GM12878 (cell line): ENCODE results near the gene SHROOM3. TPM values are rescaled to one million over a fixed set of nuclear protein-coding genes. Genes with fewer than 3 reads are reported as not detected.
A peak's percentile ranks its signal among the peaks of the same experiment; 100 is the strongest.

ENCODE experiments used
- ATAC-seq: fragments of 200-7000 bp; cut with Tn5 transposase; 3 replicates; pipeline ENCODE4 v1.9.1; 2020; ENCODE audit warnings: mild to moderate bottlenecking, moderate library complexity
- BruUV-seq: library from RNA; stranded (reverse); fragments of 400-500 nt; replicated peaks from 2 replicates; lab custom pipeline; 2021; lab: Mats Ljungman, UMichigan
- CTCF ChIA-PET: fragments of 300-600 bp; sonication (Branson Sonifier 250); formaldehyde crosslinking; extraction: SDS; loops from one replicate; lab custom pipeline; 2021; ENCODE audit warnings: inconsistent platforms; lab: Yijun Ruan, JAX
- POLR2A ChIA-PET: fragments of 350-600 bp; formaldehyde crosslinking; extraction: SDS; loops from one replicate; lab custom pipeline; 2021; ENCODE audit warnings: inconsistent platforms; lab: Charles Lee
- RAD21 ChIA-PET: fragments of 300-600 bp; sonication (Branson Sonifier 250); formaldehyde crosslinking; loops from one replicate; lab custom pipeline; 2023; ENCODE audit warnings: antibody characterized with exemption; ENCODE audit not compliant: unreplicated experiment; lab: Charles Lee
- SMC1A ChIA-PET: fragments of 300-600 bp; sonication (Branson Sonifier 250); formaldehyde crosslinking; loops from one replicate; lab custom pipeline; 2023; ENCODE audit not compliant: unreplicated experiment, uncharacterized antibody; lab: Charles Lee
- DNase-seq: peaks from one replicate; pipeline ENCODE4 v3.0.0-alpha.2; 2011; ENCODE audit warnings: low read depth, low spot score
- FAIRE-seq: peaks from 3 replicates; lab custom pipeline; 2011; peaks lifted over from hg19 to GRCh38; lab: Jason Lieb, UNC
- H2AFZ ChIP-seq: 2 replicates; pipeline ENCODE4 v1.6.0; 2011; ENCODE audit warnings: low read depth, low read length, control low read depth; ENCODE audit not compliant: control insufficient read depth
- H3K27ac ChIP-seq: 2 replicates; pipeline ENCODE4 v1.5.1; 2011; ENCODE audit warnings: control low read depth; ENCODE audit not compliant: control insufficient read depth, insufficient read depth
- H3K27me3 ChIP-seq, 2 experiments: replicated peaks in 1 of 2; 2 replicates each; pipeline versions ENCODE4 v1.6.0 to v1.6.1; 2011; ENCODE audit warnings: low read length in 1 of 2; ENCODE audit not compliant: control insufficient read depth in 2 of 2, insufficient read depth in 2 of 2
- H3K36me3 ChIP-seq, 2 experiments: 2 replicates each; pipeline ENCODE4 v1.5.1; 2011; ENCODE audit warnings: low read length in 1 of 2; ENCODE audit not compliant: control insufficient read depth in 2 of 2, insufficient read depth in 2 of 2
- H3K4me1 ChIP-seq: 2 replicates; pipeline ENCODE4 v1.6.1; 2011; ENCODE audit warnings: mild to moderate bottlenecking, low read length, moderate library complexity, mixed read lengths; ENCODE audit not compliant: control insufficient read depth, insufficient read depth
- H3K4me2 ChIP-seq: 2 replicates; pipeline ENCODE4 v1.6.0; 2011; ENCODE audit warnings: control low read depth; ENCODE audit not compliant: control insufficient read depth, insufficient read depth
- H3K4me3 ChIP-seq: fragments of 200-600 bp; sonication (generic); 2 replicates; pipeline ENCODE4 v1.5.1; 2016
- H3K79me2 ChIP-seq: 2 replicates; pipeline ENCODE4 v1.6.0; 2011; ENCODE audit warnings: low read length; ENCODE audit not compliant: control insufficient read depth, insufficient read depth
- H3K9ac ChIP-seq: 2 replicates; pipeline ENCODE4 v1.8.0; 2011; ENCODE audit warnings: low read length, control low read depth, mixed read lengths; ENCODE audit not compliant: control insufficient read depth, insufficient read depth
- H3K9me3 ChIP-seq: replicated peaks from 3 replicates; pipeline ENCODE4 v1.5.1; 2011; ENCODE audit warnings: mild to moderate bottlenecking, low read length; ENCODE audit not compliant: control insufficient read depth, insufficient read depth
- H4K20me1 ChIP-seq: 2 replicates; pipeline ENCODE4 v1.6.0; 2011; ENCODE audit not compliant: control insufficient read depth, insufficient read depth
- CHD1 ChIP-seq: IDR thresholded peaks from 2 replicates; pipeline ENCODE4 v1.6.1; 2012; ENCODE audit warnings: low read depth, low read length, improper control_type of control experiment
- EZH2 ChIP-seq: IDR thresholded peaks from 2 replicates; pipeline ENCODE4 v1.6.1; 2012; ENCODE audit warnings: low read depth, mild to moderate bottlenecking, control low read depth, inconsistent platforms, low read length, borderline replicate concordance; ENCODE audit not compliant: control insufficient read depth
- HDAC6 ChIP-seq: fragments of 200-600 bp; sonication (generic); IDR thresholded peaks from one replicate; pipeline ENCODE4 v1.8.0; 2017; ENCODE audit warnings: antibody characterized with exemption; ENCODE audit not compliant: unreplicated experiment
- HSF1 ChIP-seq: fragments of 150-350 bp; IDR thresholded peaks from 2 replicates; pipeline ENCODE4 v1.6.1; 2014; ENCODE audit warnings: mild to moderate bottlenecking, low read depth, low read length
- IKZF2 ChIP-seq, 2 experiments: fragments of 450-650 bp; IDR thresholded peaks; 2 replicates each; pipeline ENCODE4 v1.6.1; 2017; ENCODE audit warnings: mild to moderate bottlenecking in 2 of 2, moderate library complexity in 2 of 2
- MTA2 ChIP-seq: fragments of 450-650 bp; IDR thresholded peaks from 2 replicates; pipeline ENCODE4 v1.6.1; 2016; ENCODE audit warnings: low read depth, mild to moderate bottlenecking, moderate library complexity
- POLR2AphosphoS5 ChIP-seq: IDR thresholded peaks from 2 replicates; pipeline ENCODE4 v1.6.1; 2011; ENCODE audit warnings: mild to moderate bottlenecking, low read length, inconsistent platforms
- USF1 ChIP-seq: IDR thresholded peaks from 2 replicates; pipeline ENCODE4 v1.6.1; 2011; ENCODE audit warnings: borderline replicate concordance, low read depth, mild to moderate bottlenecking, moderate library complexity, mixed read lengths, low read length; ENCODE audit not compliant: insufficient read depth; ENCODE audit errors: extremely low read length
- ZBTB4 ChIP-seq: fragments of 450-650 bp; formaldehyde crosslinking; IDR thresholded peaks from 2 replicates; pipeline ENCODE4 v1.4.0; 2022; ENCODE audit warnings: mild to moderate bottlenecking, moderate library complexity
- ZNF24 ChIP-seq: fragments of 450-650 bp; IDR thresholded peaks from 2 replicates; pipeline ENCODE4 v1.6.1; 2017; ENCODE audit warnings: antibody characterized with exemption, mild to moderate bottlenecking
- ZNF592 ChIP-seq: fragments of 450-650 bp; IDR thresholded peaks from 2 replicates; pipeline ENCODE4 v1.6.1; 2017; ENCODE audit warnings: mild to moderate bottlenecking, moderate library complexity
- WGBS: methylation state at CpG from one replicate; pipeline ENCODE4 v1.1.6; 2016; ENCODE audit warnings: low lambda C conversion rate; ENCODE audit not compliant: insufficient replicate concordance, insufficient coverage; ENCODE audit errors: missing lambda C conversion rate; 5-methylcytosine and 5-hydroxymethylcytosine counted together
- in situ Hi-C: fragments of 300-500 bp; cut with MboI; formaldehyde crosslinking; loops from 9 replicates; pipeline ENCODE4 v1.14.3; 2018; ENCODE audit warnings: mixed read lengths
- intact Hi-C: fragments of 100-400 bp; cut with micrococcal nuclease; formaldehyde crosslinking; loops from one replicate; pipeline ENCODE4 v1.14.2; 2022; ENCODE audit not compliant: unreplicated experiment
- polyA plus RNA-seq, 11 experiments: library from polyadenylated mRNA; depleted of rRNA in 4 of 11; unstranded in 6 of 11; stranded (reverse) in 5 of 11; fragments of >200 nt; fragmentation: Nextera tagmentation in 4 of 11; fragmentation: Illumina TruSeq in 1 of 11; extraction: Ambion mirVana in 4 of 11; extraction: Trizol in 1 of 11; gene quantifications; 1 replicate in 1 of 11; 2 replicates in 10 of 11; pipeline versions ENCODE4 v1.2.1 to v1.2.3, GENCODE V29; 2011 to 2016; ENCODE audit warnings: inconsistent platforms in 2 of 11, missing spikeins in 2 of 11, low read depth in 1 of 11
- total RNA-seq, 4 experiments: library from RNA; depleted of rRNA in 3 of 4; stranded (reverse); fragments of >200 nt in 3 of 4; fragmentation: Illumina TruSeq in 1 of 4; extraction: Trizol in 1 of 4; gene quantifications; 2 replicates each; pipeline versions ENCODE4 v1.2.1 to v1.2.3, GENCODE V29; 2013 to 2021

SHROOM3 gene
- total and polyA plus RNA-seq, 10 of the 15 experiments (the other 5 are each of a cell fraction or from before 2014, with no cell fraction given): under 0.01 to 0.29 (median 0.08) TPM; not detected in 1

- TF ChIP-seq ZBTB4 (no peak), ZNF24 (no peak), MTA2 (no peak), IKZF2 (IDR thresholded peaks at IDR 0.05) (no peak)
Measured at GRCh38 chr4:76657443-76657842, 222.4 kb downstream of the SHROOM3 start (continued).

GRCh38 chr4:76658231-76659102 is 223.4 kb downstream of the SHROOM3 start:
- ChIA-PET RAD21 (no interaction called here), CTCF (no interaction called here), SMC1A (no interaction called here), POLR2A (no interaction called here)
- 14% methylated on average over 3 of the region's 3 CpGs for WGBS
- Histone ChIP-seq H2AFZ (no peak overlapping the region), H3K27me3 (no peaks in the 10 kb centered on the region), H3K4me3 (no peak overlapping the region), H4K20me1 (no peaks in the 10 kb centered on the region), H3K9ac (no peak overlapping the region), H3K79me2 (no peaks in the 10 kb centered on the region), H3K36me3 (no peaks in the 10 kb centered on the region), H3K4me1 (no peaks in the 10 kb centered on the region), H3K27ac (no peak overlapping the region), H3K9me3 (no peaks in the 10 kb centered on the region), H3K4me2 (no peak overlapping the region)
- in situ Hi-C loops (no loop called here), intact Hi-C loops (no loop called here)
- DNase-seq (no peak), ATAC-seq (no peak), FAIRE-seq (peak; percentile 49)
- no TSS peak for BruUV-seq
- TF ChIP-seq HSF1 (no peak), CHD1 (no peak), ZNF592 (no peak), USF1 (no peak), POLR2AphosphoS5 (no peak), HDAC6 (no peak), EZH2 (no peak)
